ENCODE data around the gene PKP4. TPM values are rescaled to one million over a fixed set of nuclear protein-coding genes. Genes with fewer than 3 reads are reported as not detected.

PKP4 gene
- total and polyA plus RNA-seq, 11 donors = 17.6 to 66.7 (median 49.0) TPM

- 81 to 95% (median 86%) methylated on average over 8 to 9 of the region's 9 CpGs for WGBS, 4 donors
- no peak for ATAC-seq
- no peak for DNase-seq
- no peaks in the 10 kb centered on the region for H3K36me3 ChIP-seq
- no peak overlapping the region for H3K4me3 ChIP-seq
- peaks cover 0 to 49% (median 13%) of the 10 kb centered on the region in 12 donors for H3K4me1 ChIP-seq
- intact Hi-C loops (cut with DNase I) = no loop called here
- no peak overlapping the region for H3K27ac ChIP-seq
- no peaks in the 10 kb centered on the region for H3K9me3 ChIP-seq
- TF ChIP-seq, protein P1, sequence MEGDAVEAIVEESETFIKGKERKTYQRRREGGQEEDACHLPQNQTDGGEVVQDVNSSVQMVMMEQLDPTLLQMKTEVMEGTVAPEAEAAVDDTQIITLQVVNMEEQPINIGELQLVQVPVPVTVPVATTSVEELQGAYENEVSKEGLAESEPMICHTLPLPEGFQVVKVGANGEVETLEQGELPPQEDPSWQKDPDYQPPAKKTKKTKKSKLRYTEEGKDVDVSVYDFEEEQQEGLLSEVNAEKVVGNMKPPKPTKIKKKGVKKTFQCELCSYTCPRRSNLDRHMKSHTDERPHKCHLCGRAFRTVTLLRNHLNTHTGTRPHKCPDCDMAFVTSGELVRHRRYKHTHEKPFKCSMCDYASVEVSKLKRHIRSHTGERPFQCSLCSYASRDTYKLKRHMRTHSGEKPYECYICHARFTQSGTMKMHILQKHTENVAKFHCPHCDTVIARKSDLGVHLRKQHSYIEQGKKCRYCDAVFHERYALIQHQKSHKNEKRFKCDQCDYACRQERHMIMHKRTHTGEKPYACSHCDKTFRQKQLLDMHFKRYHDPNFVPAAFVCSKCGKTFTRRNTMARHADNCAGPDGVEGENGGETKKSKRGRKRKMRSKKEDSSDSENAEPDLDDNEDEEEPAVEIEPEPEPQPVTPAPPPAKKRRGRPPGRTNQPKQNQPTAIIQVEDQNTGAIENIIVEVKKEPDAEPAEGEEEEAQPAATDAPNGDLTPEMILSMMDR (IDR thresholded peaks at IDR 0.05) = no peak
- no peak for TF ChIP-seq POLR2A (IDR thresholded peaks at IDR 0.05)
- H3K27me3 ChIP-seq = no peaks in the 10 kb centered on the region
Observed at GRCh38 chr2:158722266-158723105, 265.7 kb downstream of the PKP4 start.

DNA sequence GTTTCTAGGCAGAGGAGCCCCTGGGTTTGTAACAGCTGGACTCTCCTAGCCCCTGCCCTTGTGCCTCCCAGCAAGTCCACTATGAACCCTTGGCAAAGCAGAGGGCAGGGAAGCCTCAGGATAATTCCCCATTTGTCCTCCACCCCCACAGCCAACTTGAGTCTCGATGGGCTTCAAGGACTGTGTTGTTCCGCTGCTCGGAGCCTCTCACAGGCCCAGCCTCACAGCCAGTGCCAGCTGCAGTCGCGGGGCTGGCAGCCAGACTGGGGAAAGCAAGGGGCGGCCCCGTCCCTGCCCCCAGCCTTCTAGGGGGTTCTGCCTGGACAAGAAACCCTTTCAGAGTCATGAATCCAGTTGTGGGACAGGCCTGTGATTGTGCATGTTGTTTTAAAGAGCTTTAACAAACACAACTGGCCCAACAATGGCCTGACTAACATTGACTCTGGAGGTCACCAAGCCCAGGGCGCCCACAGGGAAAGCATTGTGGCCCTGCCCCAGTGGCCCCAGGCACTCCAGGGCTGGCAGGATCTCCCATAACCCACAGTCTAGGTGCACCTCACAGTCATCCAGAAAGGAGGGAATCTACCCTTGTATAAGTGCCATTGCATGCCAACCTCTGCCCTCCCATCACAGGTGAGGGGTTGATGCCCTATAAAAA lies 266.6 kb downstream of the PKP4 start:
- Histone ChIP-seq H3K27ac (no peak overlapping the region), H3K27me3 (no peaks in the 10 kb centered on the region), H3K9me3 (no peaks in the 10 kb centered on the region), H3K4me1 (peaks cover 0 to 41% (median 7%) of the 10 kb centered on the region in 12 donors), H3K4me3 (no peak overlapping the region), H3K36me3 (no peaks in the 10 kb centered on the region)
- DNase-seq (no peak), ATAC-seq (no peak)
- TF ChIP-seq, protein P1 (IDR thresholded peaks at IDR 0.05) = no peak
- no peak for TF ChIP-seq POLR2A (IDR thresholded peaks at IDR 0.05)
- WGBS, 4 donors = 68 to 85% (median 76%) methylated on average over 7 to 8 of the region's 8 CpGs
- intact Hi-C loops (cut with DNase I) = no loop called here

DNA sequence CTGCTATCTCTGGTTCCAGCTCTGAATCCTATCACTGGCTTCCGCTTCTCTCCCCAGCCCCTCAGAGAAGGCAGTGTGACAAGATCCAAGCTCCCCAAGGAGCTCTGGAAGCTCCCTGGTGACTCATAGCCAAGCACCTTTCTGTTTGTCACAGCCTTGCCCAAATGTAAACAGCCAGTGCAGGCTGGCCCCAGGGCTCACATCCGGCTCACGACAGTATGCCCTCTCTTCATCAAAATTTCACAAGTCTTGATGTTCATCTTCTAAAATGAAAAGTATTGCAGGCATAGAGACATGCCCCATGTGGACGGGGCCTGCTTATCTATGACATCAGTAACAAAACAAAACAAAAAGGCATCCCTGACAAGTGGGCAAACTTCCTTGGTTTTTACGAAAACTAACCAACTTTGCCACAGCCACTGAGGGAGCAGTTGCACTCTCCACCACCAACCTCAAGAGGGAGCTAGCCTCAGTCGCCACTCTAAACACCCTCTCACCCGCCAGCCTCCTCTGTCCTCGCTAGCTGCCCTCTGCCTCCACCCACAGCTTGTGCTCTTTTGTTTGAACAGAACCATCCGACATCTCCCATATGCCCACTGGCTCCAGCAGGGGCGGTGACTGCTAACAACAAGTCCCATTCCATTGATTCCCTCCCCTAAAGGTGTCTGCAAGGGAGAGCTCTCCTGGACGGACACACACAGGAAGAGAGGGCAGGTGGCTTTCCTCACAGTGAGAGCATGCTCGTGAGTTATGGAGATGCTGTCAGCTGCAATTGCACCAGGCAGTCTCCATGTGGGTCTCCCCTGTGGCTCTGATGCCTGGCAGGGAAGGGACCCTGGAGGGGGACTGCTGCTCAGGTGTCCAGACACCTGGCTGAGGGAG lies 267.4 kb downstream of the PKP4 start:
- H3K4me1 ChIP-seq = peaks cover 0 to 33% (median 4%) of the 10 kb centered on the region in 12 donors
- TF ChIP-seq, protein P1 (IDR thresholded peaks at IDR 0.05) = peak in 3 of 12 donors; percentile 5 to 19 (median 16)
- TF ChIP-seq POLR2A (IDR thresholded peaks at IDR 0.05) = no peak
- DNase-seq (no peak), ATAC-seq (no peak)
- H3K27ac ChIP-seq = no peak overlapping the region
- H3K9me3 ChIP-seq = no peaks in the 10 kb centered on the region
- H3K4me3 ChIP-seq = no peak overlapping the region
- intact Hi-C loops (cut with DNase I) = no loop called here
- H3K36me3 ChIP-seq = no peaks in the 10 kb centered on the region
- WGBS, 4 donors = 89 to 91% (median 90%) methylated on average over 12 of the region's 12 CpGs
- H3K27me3 ChIP-seq = no peaks in the 10 kb centered on the region
